ENCODE data around the gene DMRTC2. TPM values are rescaled to one million over a fixed set of nuclear protein-coding genes. Genes with fewer than 3 reads are reported as not detected.

Gene DMRTC2
- total and polyA plus RNA-seq, 8 donors: not detected

DNA sequence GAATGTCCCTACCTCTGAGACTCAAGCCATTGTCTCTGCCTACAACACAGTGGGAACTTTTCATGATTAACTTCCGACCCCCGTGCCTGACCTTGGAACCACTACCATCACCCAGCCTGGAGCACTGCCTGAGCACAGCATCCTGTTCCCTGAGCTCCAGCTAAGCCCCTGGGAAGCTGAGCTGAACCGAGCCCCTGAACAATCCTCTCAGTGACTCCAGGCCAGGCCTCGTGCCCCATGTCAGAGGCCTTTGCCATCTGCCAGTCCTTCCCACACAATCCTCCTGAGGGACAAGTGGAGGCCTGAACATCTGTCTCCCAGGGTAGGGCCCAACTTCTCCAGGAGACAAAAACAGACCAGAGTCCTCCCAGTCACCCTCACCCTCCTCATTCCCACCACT, 30.9 kb upstream of the DMRTC2 start:
- H3K4me1 ChIP-seq: no peaks in the 10 kb centered on the region
- H3K27me3 ChIP-seq: peaks cover 0 to 20% (median 6%) of the 10 kb centered on the region in 3 donors
- intact Hi-C loops (cut with DNase I; ENCODE audit: low total_unique reads): no loop called here
- DNase-seq: no peak
- no peak for TF ChIP-seq POLR2A (IDR thresholded peaks at IDR 0.05)
- TF ChIP-seq POLR2AphosphoS5 (IDR thresholded peaks at IDR 0.05): no peak
- no peak for TF ChIP-seq EP300 (IDR thresholded peaks at IDR 0.05)
- TF ChIP-seq, protein P1, sequence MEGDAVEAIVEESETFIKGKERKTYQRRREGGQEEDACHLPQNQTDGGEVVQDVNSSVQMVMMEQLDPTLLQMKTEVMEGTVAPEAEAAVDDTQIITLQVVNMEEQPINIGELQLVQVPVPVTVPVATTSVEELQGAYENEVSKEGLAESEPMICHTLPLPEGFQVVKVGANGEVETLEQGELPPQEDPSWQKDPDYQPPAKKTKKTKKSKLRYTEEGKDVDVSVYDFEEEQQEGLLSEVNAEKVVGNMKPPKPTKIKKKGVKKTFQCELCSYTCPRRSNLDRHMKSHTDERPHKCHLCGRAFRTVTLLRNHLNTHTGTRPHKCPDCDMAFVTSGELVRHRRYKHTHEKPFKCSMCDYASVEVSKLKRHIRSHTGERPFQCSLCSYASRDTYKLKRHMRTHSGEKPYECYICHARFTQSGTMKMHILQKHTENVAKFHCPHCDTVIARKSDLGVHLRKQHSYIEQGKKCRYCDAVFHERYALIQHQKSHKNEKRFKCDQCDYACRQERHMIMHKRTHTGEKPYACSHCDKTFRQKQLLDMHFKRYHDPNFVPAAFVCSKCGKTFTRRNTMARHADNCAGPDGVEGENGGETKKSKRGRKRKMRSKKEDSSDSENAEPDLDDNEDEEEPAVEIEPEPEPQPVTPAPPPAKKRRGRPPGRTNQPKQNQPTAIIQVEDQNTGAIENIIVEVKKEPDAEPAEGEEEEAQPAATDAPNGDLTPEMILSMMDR (IDR thresholded peaks at IDR 0.05): no peak
- no peaks in the 10 kb centered on the region for H3K36me3 ChIP-seq
- WGBS, 5 donors: 45 to 67% (median 63%) methylated on average over 4 of the region's 4 CpGs
- no peaks in the 10 kb centered on the region for H3K9me3 ChIP-seq
- no peak overlapping the region for H3K4me3 ChIP-seq
- H3K27ac ChIP-seq: no peak overlapping the region

DNA sequence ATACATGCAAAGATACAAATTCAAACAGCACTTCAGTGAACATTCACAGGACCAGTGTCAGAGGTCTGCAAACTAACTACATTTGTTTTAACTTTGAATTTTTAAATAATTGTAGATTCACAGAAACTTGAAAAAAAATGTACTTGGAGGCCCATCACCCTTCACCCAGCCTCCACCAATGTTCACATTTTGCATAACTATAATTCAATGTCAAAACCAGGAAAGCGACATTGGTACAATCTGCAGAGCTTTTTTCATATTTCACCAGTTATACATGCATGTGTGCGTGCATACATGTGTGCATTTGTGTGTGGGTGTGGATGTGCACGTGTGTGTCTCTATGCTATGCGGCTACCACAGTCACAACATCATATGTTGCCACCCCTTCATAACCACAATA, 29.5 kb upstream of the DMRTC2 start:
- 65 to 79% (median 74%) methylated on average over 4 of the region's 4 CpGs for WGBS, 5 donors
- no peak overlapping the region for H3K4me3 ChIP-seq
- H3K27me3 ChIP-seq: peaks cover 0 to 8% (median 0%) of the 10 kb centered on the region in 3 donors
- no peaks in the 10 kb centered on the region for H3K9me3 ChIP-seq
- H3K27ac ChIP-seq: no peak overlapping the region
- TF ChIP-seq, protein P1 (IDR thresholded peaks at IDR 0.05): no peak
- no peak for TF ChIP-seq POLR2A (IDR thresholded peaks at IDR 0.05)
- TF ChIP-seq POLR2AphosphoS5 (IDR thresholded peaks at IDR 0.05): no peak
- TF ChIP-seq EP300 (IDR thresholded peaks at IDR 0.05): no peak
- no peak for DNase-seq
- H3K4me1 ChIP-seq: no peaks in the 10 kb centered on the region
- H3K36me3 ChIP-seq: no peaks in the 10 kb centered on the region
- intact Hi-C loops (cut with DNase I; ENCODE audit: low total_unique reads): no loop called here

DNA sequence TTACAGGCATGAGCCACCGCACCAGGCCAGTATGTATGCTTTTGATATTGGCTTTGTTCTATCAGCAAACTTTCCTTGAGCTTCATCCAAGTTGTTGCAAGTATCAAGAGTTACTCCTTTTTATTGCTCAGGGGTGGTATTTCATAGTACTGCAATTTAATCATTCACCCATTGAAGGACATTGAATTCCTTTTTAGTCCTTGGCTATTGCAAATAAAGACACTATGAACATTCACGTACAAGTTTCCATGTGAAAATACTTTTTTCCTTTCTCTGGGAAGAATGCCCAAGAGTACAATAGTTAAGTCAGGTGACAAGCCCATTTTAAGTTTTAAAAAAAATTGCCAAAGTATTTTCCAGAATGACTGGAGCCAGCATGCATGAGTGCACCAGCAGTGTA, 28.1 kb upstream of the DMRTC2 start:
- DNase-seq: no peak
- whole genome bisulfite sequencing, 5 donors: 25 to 49% (median 36%) methylated on average over 2 of the region's 2 CpGs

DNA sequence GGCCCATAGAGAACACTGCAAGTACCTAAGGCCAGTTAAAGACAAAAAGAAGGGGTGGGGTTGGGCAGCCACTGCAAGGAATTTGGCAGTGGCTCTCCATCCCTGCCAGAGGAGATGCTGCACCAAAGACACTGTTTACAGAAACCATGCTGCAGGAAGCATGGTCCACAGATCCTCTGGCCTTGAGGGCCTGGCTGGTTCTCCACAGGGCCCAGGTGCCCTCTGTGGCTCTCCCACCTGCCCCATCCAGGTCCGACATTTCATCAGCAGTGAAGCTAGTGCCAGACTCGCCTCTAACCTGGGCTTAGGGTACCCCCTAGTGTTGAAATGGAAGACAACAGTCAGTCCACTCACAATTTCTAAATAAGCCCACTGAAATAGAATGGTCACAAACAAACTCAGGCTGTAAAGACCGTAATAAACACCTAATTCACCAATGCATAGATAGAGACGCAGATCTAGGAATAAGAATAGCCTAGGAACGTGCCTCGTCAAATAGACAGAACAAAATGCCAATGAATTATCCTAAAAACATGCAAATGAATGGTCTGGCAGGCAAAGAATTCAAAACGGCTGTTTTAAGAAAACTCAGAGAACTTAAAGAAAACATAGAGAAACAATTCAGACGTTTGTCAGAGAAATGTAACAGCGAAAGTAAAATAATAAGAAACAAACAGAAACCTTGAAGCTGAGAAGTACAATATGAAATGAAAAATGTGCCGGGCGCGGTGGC, 23.7 kb upstream of the DMRTC2 start:
- H3K9me3 ChIP-seq: no peaks in the 10 kb centered on the region
- TF ChIP-seq, protein P1 (IDR thresholded peaks at IDR 0.05): peak in 5 of 7 experiments; percentile 27 to 56 (median 31)
- TF ChIP-seq POLR2AphosphoS5 (IDR thresholded peaks at IDR 0.05): no peak
- WGBS, 5 donors: 33 to 39% (median 36%) methylated on average over 12 of the region's 12 CpGs
- intact Hi-C loops (cut with DNase I; ENCODE audit: low total_unique reads): no loop called here
- no peaks in the 10 kb centered on the region for H3K4me1 ChIP-seq
- no peak overlapping the region for H3K4me3 ChIP-seq
- H3K27me3 ChIP-seq: peaks cover 0 to 13% (median 0%) of the 10 kb centered on the region in 3 donors
- peak; percentile 36 to 66 for DNase-seq
- no peak overlapping the region for H3K27ac ChIP-seq
- H3K36me3 ChIP-seq: no peaks in the 10 kb centered on the region

More for the DNA sequence above, 28.1 kb upstream of the DMRTC2 start:
- intact Hi-C loops (cut with DNase I; ENCODE audit: low total_unique reads): no loop called here
- H3K4me3 ChIP-seq: no peak overlapping the region
- no peaks in the 10 kb centered on the region for H3K9me3 ChIP-seq
- no peaks in the 10 kb centered on the region for H3K36me3 ChIP-seq
- H3K27ac ChIP-seq: no peak overlapping the region
- no peaks in the 10 kb centered on the region for H3K4me1 ChIP-seq
- H3K27me3 ChIP-seq: peaks cover 0 to 13% (median 0%) of the 10 kb centered on the region in 3 donors
- TF ChIP-seq, protein P1 (IDR thresholded peaks at IDR 0.05): no peak
- TF ChIP-seq POLR2AphosphoS5 (IDR thresholded peaks at IDR 0.05): no peak
- TF ChIP-seq EP300 (IDR thresholded peaks at IDR 0.05): no peak
- no peak for TF ChIP-seq POLR2A (IDR thresholded peaks at IDR 0.05)
